ENCODE results near the gene KY.

- no peak for TF ChIP-seq POLR2AphosphoS5 (IDR thresholded peaks at IDR 0.05; ENCODE audit: low read depth, low read length)
- TF ChIP-seq, protein P1, sequence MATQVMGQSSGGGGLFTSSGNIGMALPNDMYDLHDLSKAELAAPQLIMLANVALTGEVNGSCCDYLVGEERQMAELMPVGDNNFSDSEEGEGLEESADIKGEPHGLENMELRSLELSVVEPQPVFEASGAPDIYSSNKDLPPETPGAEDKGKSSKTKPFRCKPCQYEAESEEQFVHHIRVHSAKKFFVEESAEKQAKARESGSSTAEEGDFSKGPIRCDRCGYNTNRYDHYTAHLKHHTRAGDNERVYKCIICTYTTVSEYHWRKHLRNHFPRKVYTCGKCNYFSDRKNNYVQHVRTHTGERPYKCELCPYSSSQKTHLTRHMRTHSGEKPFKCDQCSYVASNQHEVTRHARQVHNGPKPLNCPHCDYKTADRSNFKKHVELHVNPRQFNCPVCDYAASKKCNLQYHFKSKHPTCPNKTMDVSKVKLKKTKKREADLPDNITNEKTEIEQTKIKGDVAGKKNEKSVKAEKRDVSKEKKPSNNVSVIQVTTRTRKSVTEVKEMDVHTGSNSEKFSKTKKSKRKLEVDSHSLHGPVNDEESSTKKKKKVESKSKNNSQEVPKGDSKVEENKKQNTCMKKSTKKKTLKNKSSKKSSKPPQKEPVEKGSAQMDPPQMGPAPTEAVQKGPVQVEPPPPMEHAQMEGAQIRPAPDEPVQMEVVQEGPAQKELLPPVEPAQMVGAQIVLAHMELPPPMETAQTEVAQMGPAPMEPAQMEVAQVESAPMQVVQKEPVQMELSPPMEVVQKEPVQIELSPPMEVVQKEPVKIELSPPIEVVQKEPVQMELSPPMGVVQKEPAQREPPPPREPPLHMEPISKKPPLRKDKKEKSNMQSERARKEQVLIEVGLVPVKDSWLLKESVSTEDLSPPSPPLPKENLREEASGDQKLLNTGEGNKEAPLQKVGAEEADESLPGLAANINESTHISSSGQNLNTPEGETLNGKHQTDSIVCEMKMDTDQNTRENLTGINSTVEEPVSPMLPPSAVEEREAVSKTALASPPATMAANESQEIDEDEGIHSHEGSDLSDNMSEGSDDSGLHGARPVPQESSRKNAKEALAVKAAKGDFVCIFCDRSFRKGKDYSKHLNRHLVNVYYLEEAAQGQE (IDR thresholded peaks at IDR 0.05; ENCODE audit: insufficient read depth in 1 of 2, low read depth in 2 of 2, low read length in 2 of 2) = no peak
- no peak for TF ChIP-seq TAF1 (IDR thresholded peaks at IDR 0.05; ENCODE audit: borderline replicate concordance, insufficient read depth, low read length)
- no peak for TF ChIP-seq SIN3A (IDR thresholded peaks at IDR 0.05; ENCODE audit: borderline replicate concordance, insufficient read depth, low read length)
Observed at GRCh38 chr3:134579141-134579665, 71.6 kb downstream of the KY start.
